Panc1 (cell line): Measurements from ENCODE around the gene MORN1.

Experiments
- CTCF ChIP-seq: fragments of 450-650 bp; IDR thresholded peaks from 2 replicates; pipeline ENCODE4 v1.5.1; 2017; ENCODE audit warnings: mild to moderate bottlenecking
- POLR2AphosphoS5 ChIP-seq: IDR thresholded peaks from 2 replicates; pipeline ENCODE4 v1.6.1; 2012; ENCODE audit warnings: mild to moderate bottlenecking, low read depth, low read length, moderate library complexity
- REST ChIP-seq, 2 experiments: IDR thresholded peaks; 2 replicates each; pipeline ENCODE4 v1.6.1; 2011 to 2012; ENCODE audit warnings: low read depth in 2 of 2, control low read depth in 1 of 2, low read length in 1 of 2, mild to moderate bottlenecking in 1 of 2, moderate library complexity in 1 of 2; ENCODE audit not compliant: insufficient read depth in 1 of 2
- SIN3A ChIP-seq: IDR thresholded peaks from 2 replicates; pipeline ENCODE4 v1.6.1; 2012; ENCODE audit warnings: low read depth, mild to moderate bottlenecking, low read length, moderate library complexity, borderline replicate concordance; ENCODE audit not compliant: insufficient read depth
- TCF7L2 ChIP-seq: IDR thresholded peaks from 2 replicates; pipeline ENCODE4 v1.6.1; 2011; ENCODE audit warnings: mild to moderate bottlenecking, low read depth, low read length, inconsistent platforms

- no peak for TF ChIP-seq CTCF
- no peak for TF ChIP-seq POLR2AphosphoS5
- TF ChIP-seq TCF7L2: no peak
- no peak for TF ChIP-seq REST (IDR thresholded peaks at IDR 0.05; ENCODE audit: insufficient read depth in 1 of 2, low read depth in 2 of 2, low read length in 1 of 2)
- TF ChIP-seq SIN3A: no peak
Measured at GRCh38 chr1:2360588-2361364, 30.6 kb downstream of the MORN1 start.
